IgD-negative memory B cell (primary cell): ENCODE data around the gene LAMC2. TPM values are rescaled to one million over a fixed set of nuclear protein-coding genes. Genes with fewer than 3 reads are reported as not detected.

ENCODE experiments used
- H3K27ac Mint-ChIP-seq, 3 donors: one replicate each; pipeline ENCODE4 v1.8.0; 2020 to 2022; ENCODE audit warnings: mild to moderate bottlenecking in 3 of 3, mixed read lengths in 3 of 3, moderate library complexity in 1 of 3
- H3K27me3 Mint-ChIP-seq: one replicate; pipeline ENCODE4 v1.8.0; 2021; ENCODE audit warnings: mixed read lengths
- H3K36me3 Mint-ChIP-seq: one replicate; pipeline ENCODE4 v1.8.0; 2020; ENCODE audit warnings: mild to moderate bottlenecking, mixed read lengths
- H3K4me1 Mint-ChIP-seq, 3 donors: one replicate each; pipeline ENCODE4 v1.8.0; 2020 to 2022; ENCODE audit warnings: mixed read lengths in 3 of 3, mild to moderate bottlenecking in 1 of 3
- H3K4me3 Mint-ChIP-seq, 4 donors: one replicate each; pipeline ENCODE4 v1.8.0; 2020 to 2022; ENCODE audit warnings: mild to moderate bottlenecking in 4 of 4, mixed read lengths in 4 of 4, moderate library complexity in 3 of 4
- H3K9me3 Mint-ChIP-seq, 3 donors: one replicate each; pipeline ENCODE4 v1.8.0; 2020 to 2021; ENCODE audit warnings: mixed read lengths in 3 of 3, mild to moderate bottlenecking in 1 of 3
- polyA plus RNA-seq: library from polyadenylated mRNA; unstranded; fragments of 300-500 nt; fragmentation: Illumina TruSeq; gene quantifications from one replicate; pipeline ENCODE4 v1.2.3, GENCODE V29; 2021

LAMC2 gene
- polyA plus RNA-seq, 1 donor from 2014 or later, result not detected

DNA sequence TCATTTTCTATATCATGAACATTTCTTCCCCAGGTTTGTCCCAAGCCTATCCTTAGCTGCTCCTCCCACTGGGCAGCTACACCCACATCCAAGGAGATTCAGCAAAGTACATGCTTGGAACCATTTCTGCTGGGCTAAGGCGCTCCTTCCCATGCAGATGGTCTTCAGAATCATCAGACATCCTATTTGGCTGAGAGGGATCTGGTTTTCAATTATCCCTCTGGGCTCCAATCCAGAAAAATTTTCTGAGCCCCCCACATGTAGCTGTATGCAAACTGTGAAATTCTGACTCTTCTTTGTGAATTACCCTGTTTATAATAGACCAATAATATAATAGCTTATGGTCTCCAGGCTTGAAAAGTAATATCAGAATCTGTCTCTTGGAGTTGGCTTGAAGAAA is 99.2 kb downstream of the LAMC2 start:
- Mint-ChIP-seq H3K4me1 (peaks cover 0 to 1% (median 0%) of the 10 kb centered on the region in 3 donors), H3K4me3 (no peak overlapping the region), H3K27me3 (peaks cover 15% of the 10 kb centered on the region), H3K36me3 (peaks cover 1% of the 10 kb centered on the region), H3K27ac (no peak overlapping the region), H3K9me3 (no peaks in the 10 kb centered on the region)

GRCh38 chr1:183285746-183286145 is 99.7 kb downstream of the LAMC2 start:
- Mint-ChIP-seq H3K4me3 (no peak overlapping the region), H3K27ac (no peak overlapping the region), H3K36me3 (peaks cover 1% of the 10 kb centered on the region), H3K9me3 (no peaks in the 10 kb centered on the region), H3K4me1 (peaks cover 0 to 1% (median 0%) of the 10 kb centered on the region in 3 donors), H3K27me3 (peaks cover 15% of the 10 kb centered on the region)

DNA sequence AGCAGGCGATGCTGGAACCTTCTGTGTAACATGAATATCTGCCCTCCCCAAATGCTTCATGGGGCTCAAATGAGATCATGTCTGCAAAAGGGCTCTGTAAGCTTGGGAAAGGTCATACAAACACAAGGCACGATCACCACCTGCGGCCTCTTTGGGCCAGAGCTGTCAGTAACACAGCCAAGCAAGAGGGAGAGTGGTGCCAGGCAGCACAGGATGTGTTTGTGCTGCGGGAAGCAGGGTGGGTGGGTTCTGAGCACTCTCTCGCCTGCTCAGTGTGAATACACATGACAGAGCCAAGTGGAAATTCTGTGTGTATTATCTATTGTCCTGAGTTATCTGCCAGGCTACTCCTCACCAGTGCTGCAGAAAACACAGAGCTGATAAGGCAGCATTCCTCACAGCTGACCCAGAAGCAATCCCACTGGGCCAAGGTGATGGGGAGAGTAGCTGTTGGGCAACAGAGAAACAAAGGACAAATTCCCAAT is 101.2 kb downstream of the LAMC2 start:
- no peak overlapping the region for H3K27ac Mint-ChIP-seq
- H3K9me3 Mint-ChIP-seq, result no peaks in the 10 kb centered on the region
- peaks cover 1% of the 10 kb centered on the region for H3K36me3 Mint-ChIP-seq
- H3K4me1 Mint-ChIP-seq, result no peaks in the 10 kb centered on the region
- no peak overlapping the region for H3K4me3 Mint-ChIP-seq
- H3K27me3 Mint-ChIP-seq, result peaks cover 10% of the 10 kb centered on the region

DNA sequence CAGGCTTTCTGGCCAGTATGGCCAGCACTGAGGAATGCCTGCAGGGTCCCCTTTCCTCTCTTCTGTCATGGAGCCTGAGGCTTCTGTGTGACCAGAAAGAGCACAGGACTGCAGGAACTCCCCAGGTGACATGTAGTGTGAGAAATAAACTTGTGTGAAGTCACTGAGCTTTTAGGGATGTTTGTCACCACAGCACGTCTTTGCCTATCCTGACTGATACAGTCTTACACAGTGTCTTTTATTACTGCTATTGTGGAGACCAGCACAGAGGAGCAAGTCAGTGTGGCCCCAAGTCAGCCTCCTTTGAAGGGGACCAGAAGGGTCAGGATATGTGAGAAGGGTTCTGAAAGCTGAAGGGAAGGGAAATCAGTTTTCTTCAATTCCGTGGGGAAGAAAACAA is 102.5 kb downstream of the LAMC2 start:
- Mint-ChIP-seq H3K9me3 (no peaks in the 10 kb centered on the region), H3K27me3 (peaks cover 10% of the 10 kb centered on the region), H3K27ac (no peak overlapping the region), H3K4me1 (no peaks in the 10 kb centered on the region), H3K4me3 (no peak overlapping the region), H3K36me3 (peaks cover 1% of the 10 kb centered on the region)

- Mint-ChIP-seq H3K4me3 (no peak overlapping the region), H3K4me1 (no peaks in the 10 kb centered on the region), H3K9me3 (no peaks in the 10 kb centered on the region), H3K36me3 (peaks cover 1% of the 10 kb centered on the region), H3K27me3 (peaks cover 10% of the 10 kb centered on the region), H3K27ac (no peak overlapping the region)
Measured at GRCh38 chr1:183289051-183289496, 103.0 kb downstream of the LAMC2 start.

- H3K9me3 Mint-ChIP-seq, result no peaks in the 10 kb centered on the region
- H3K36me3 Mint-ChIP-seq, result no peaks in the 10 kb centered on the region
- peaks cover 8% of the 10 kb centered on the region for H3K27me3 Mint-ChIP-seq
- H3K27ac Mint-ChIP-seq, result no peak overlapping the region
- no peak overlapping the region for H3K4me3 Mint-ChIP-seq
- no peaks in the 10 kb centered on the region for H3K4me1 Mint-ChIP-seq
Measured at GRCh38 chr1:183290628-183291027, 104.6 kb downstream of the LAMC2 start.

- Mint-ChIP-seq H3K36me3 (no peaks in the 10 kb centered on the region), H3K4me3 (no peak overlapping the region), H3K4me1 (no peaks in the 10 kb centered on the region), H3K9me3 (no peaks in the 10 kb centered on the region), H3K27ac (no peak overlapping the region), H3K27me3 (peaks cover 8% of the 10 kb centered on the region)
Measured at GRCh38 chr1:183291216-183291762, 105.2 kb downstream of the LAMC2 start.

GRCh38 chr1:183291802-183292514 is 105.9 kb downstream of the LAMC2 start:
- Mint-ChIP-seq H3K27ac (no peak overlapping the region), H3K9me3 (no peaks in the 10 kb centered on the region), H3K4me3 (no peak overlapping the region), H3K27me3 (peaks cover 10% of the 10 kb centered on the region), H3K4me1 (no peaks in the 10 kb centered on the region), H3K36me3 (no peaks in the 10 kb centered on the region)

DNA sequence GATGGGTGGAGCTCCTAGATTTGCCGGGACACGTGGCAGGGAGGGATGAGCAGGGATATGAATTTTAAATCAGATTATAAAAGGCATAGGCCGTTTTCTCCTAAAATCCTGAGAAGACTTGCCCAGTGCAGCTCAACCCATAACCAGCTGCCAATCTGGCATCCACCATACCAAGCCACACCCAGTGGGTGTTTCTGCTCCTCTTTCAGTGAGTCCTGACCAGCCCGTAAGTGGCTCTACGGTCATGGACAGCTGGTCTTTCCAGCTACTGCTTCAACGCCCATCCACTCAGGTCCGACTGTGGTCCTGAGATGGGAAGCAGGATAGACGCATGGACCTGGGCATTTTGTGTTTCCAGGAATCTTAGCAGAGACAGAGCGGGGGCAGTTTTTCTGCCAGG is 107.2 kb downstream of the LAMC2 start:
- H3K36me3 Mint-ChIP-seq, result no peaks in the 10 kb centered on the region
- no peaks in the 10 kb centered on the region for H3K9me3 Mint-ChIP-seq
- H3K4me3 Mint-ChIP-seq, result no peak overlapping the region
- H3K27ac Mint-ChIP-seq, result no peak overlapping the region
- H3K4me1 Mint-ChIP-seq, result no peaks in the 10 kb centered on the region
- peaks cover 12% of the 10 kb centered on the region for H3K27me3 Mint-ChIP-seq

GRCh38 chr1:183293876-183294275 is 107.8 kb downstream of the LAMC2 start:
- no peak overlapping the region for H3K27ac Mint-ChIP-seq
- no peaks in the 10 kb centered on the region for H3K9me3 Mint-ChIP-seq
- H3K4me3 Mint-ChIP-seq, result no peak overlapping the region
- no peaks in the 10 kb centered on the region for H3K36me3 Mint-ChIP-seq
- H3K4me1 Mint-ChIP-seq, result no peaks in the 10 kb centered on the region
- H3K27me3 Mint-ChIP-seq, result peaks cover 7% of the 10 kb centered on the region

Other genes with a start within 250 kb of the LAMC2 start
- gene SHCBP1L, start 233.1 kb upstream of the LAMC2 start, polyA plus RNA-seq, result not detected
- 5.5 TPM for gene LAMC1, start 162.8 kb upstream of the LAMC2 start, polyA plus RNA-seq
- not detected for gene NMNAT2, start 232.1 kb downstream of the LAMC2 start, polyA plus RNA-seq